OCI-LY7 (cell line): ENCODE results near the gene GBF1. TPM values are rescaled to one million over a fixed set of nuclear protein-coding genes. Genes with fewer than 3 reads are reported as not detected.

ENCODE experiments used
- BruUV-seq: library from RNA; stranded (reverse); fragments of 400-500 nt; replicated peaks from 2 replicates; lab custom pipeline; 2021; lab: Mats Ljungman, UMichigan
- CTCF ChIA-PET: fragments of 300-600 bp; sonication (Branson Sonifier 250); formaldehyde crosslinking; loops from one replicate; lab custom pipeline; 2022; ENCODE audit warnings: antibody characterized with exemption; ENCODE audit not compliant: unreplicated experiment; lab: Charles Lee
- POLR2A ChIA-PET: fragments of 300-600 bp; sonication (Branson Sonifier 250); formaldehyde crosslinking; loops from one replicate; lab custom pipeline; 2022; ENCODE audit warnings: antibody characterized with exemption; lab: Charles Lee
- DNase-seq: peaks from one replicate; pipeline ENCODE4 v3.0.0-alpha.2; 2015; ENCODE audit warnings: low spot score
- H2AFZ ChIP-seq: fragments of 200-600 bp; sonication (generic), shearing (Covaris generic); 2 replicates; pipeline ENCODE4 v1.6.1; 2014; ENCODE audit warnings: mild to moderate bottlenecking, antibody characterized with exemption, low read length, moderate library complexity
- H3K27ac ChIP-seq: fragments of 200-600 bp; sonication (generic); 2 replicates; pipeline ENCODE4 v1.5.1; 2014; ENCODE audit warnings: mixed run types, low read depth, mild to moderate bottlenecking, moderate library complexity, low read length, inconsistent platforms; ENCODE audit not compliant: poor library complexity, severe bottlenecking
- H3K36me3 ChIP-seq: fragments of 200-600 bp; sonication (generic); 2 replicates; pipeline ENCODE4 v1.6.1; 2014; ENCODE audit warnings: mild to moderate bottlenecking, antibody characterized with exemption, low read length, moderate library complexity, mixed read lengths; ENCODE audit not compliant: insufficient read depth
- H3K4me1 ChIP-seq: fragments of 200-600 bp; sonication (generic); 2 replicates; pipeline ENCODE4 v1.5.1; 2014; ENCODE audit warnings: mild to moderate bottlenecking, low read length; ENCODE audit not compliant: insufficient read depth, poor library complexity, severe bottlenecking
- H3K4me2 ChIP-seq: fragments of 200-600 bp; sonication (generic); 2 replicates; pipeline ENCODE4 v1.6.1; 2014; ENCODE audit warnings: mild to moderate bottlenecking, low read length
- H3K4me3 ChIP-seq: fragments of 200-600 bp; sonication (generic); 2 replicates; pipeline ENCODE4 v1.5.1; 2014; ENCODE audit warnings: mild to moderate bottlenecking, low read depth, low read length; ENCODE audit not compliant: poor library complexity, severe bottlenecking
- H3K79me2 ChIP-seq: fragments of 200-600 bp; sonication (generic); 2 replicates; pipeline ENCODE4 v1.6.1; 2016; ENCODE audit warnings: low read depth, mild to moderate bottlenecking, low read length, moderate library complexity, mixed read lengths; ENCODE audit not compliant: insufficient read depth
- H3K9me2 ChIP-seq: fragments of 200-600 bp; sonication (generic); 2 replicates; pipeline ENCODE4 v1.6.1; 2016; ENCODE audit warnings: mild to moderate bottlenecking, low read length, mixed read lengths; ENCODE audit not compliant: insufficient read depth
- H3K9me3 ChIP-seq: fragments of 200-600 bp; sonication (generic); 2 replicates; pipeline ENCODE4 v1.6.1; 2014; ENCODE audit warnings: mild to moderate bottlenecking, mixed run types, low read length, mixed read lengths
- H4K20me1 ChIP-seq: fragments of 200-600 bp; sonication (generic); 2 replicates; pipeline ENCODE4 v1.6.1; 2014; ENCODE audit warnings: mild to moderate bottlenecking, antibody characterized with exemption, low read length, moderate library complexity, mixed read lengths; ENCODE audit not compliant: insufficient read depth
- EZH2phosphoT487 ChIP-seq: fragments of 200-600 bp; sonication (generic); IDR thresholded peaks from 2 replicates; pipeline ENCODE4 v1.6.1; 2018; ENCODE audit warnings: low read depth, borderline replicate concordance, mild to moderate bottlenecking, mixed run types, antibody characterized with exemption, low read length, moderate library complexity, mixed read lengths
- intact Hi-C: fragments of 100-400 bp; cut with micrococcal nuclease; formaldehyde crosslinking; loops from one replicate; pipeline ENCODE4 v1.10.0; 2022; ENCODE audit not compliant: unreplicated experiment
- total RNA-seq, 2 experiments: library from RNA; depleted of rRNA in 1 of 2; stranded (reverse); fragments of >200 nt in 1 of 2; shearing (Covaris generic) in 1 of 2; gene quantifications; 2 replicates each; pipeline ENCODE4 v1.2.3, GENCODE V29; 2014 to 2022
- TF ChIP-seq, protein P1 (sequence below): fragments of 200-600 bp; sonication (generic); conservative IDR thresholded peaks from 2 replicates; pipeline ENCODE4 v1.5.1; 2014; ENCODE audit warnings: mild to moderate bottlenecking, antibody characterized with exemption, low read length, moderate library complexity, mixed read lengths

The GBF1 gene
- total RNA-seq, 2 experiments from 2014 or later, result 17.8 to 33.4 TPM

DNA sequence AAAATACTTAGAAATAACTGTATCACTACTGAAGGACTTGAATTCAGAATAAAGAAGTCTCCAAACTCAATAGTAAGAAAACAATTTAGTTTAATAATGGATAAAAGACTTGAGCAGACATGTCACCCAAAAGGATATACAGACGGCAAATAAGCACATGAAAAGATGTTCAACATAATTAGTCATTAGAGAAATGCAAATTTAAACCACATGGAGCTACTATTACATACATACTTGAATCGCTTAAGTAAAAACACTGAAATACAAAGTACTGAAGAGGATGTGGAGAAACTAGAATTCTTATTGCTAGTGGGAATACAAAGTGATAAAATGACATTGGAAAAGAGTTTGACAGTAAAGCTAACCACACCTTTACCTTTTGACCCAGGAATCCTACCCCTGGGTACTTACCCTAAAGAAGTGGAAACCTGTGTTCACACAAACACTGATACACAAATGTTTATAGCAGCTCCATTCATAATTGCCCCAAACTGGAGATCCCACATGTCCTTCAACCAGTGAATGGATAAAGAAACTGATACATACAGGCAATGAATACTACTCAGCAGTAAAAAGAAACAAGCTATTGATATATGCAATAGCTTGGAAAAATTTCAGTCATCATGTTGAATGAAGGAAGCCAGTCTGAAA lies 95.8 kb downstream of the GBF1 start:
- Histone ChIP-seq H3K4me2 (no peak overlapping the region), H4K20me1 (no peaks in the 10 kb centered on the region), H3K79me2 (no peaks in the 10 kb centered on the region), H3K9me3 (no peaks in the 10 kb centered on the region), H3K36me3 (peaks cover 5% of the 10 kb centered on the region), H3K4me3 (no peak overlapping the region), H3K4me1 (no peaks in the 10 kb centered on the region), H3K9me2 (no peaks in the 10 kb centered on the region), H2AFZ (no peak overlapping the region), H3K27ac (no peak overlapping the region)
- POLR2A ChIA-PET, result interaction anchor here (0.8 to 1.1 kb wide), 2 partner anchors 117 to 129 kb away, joined by 3 read pairs; no protein-coding TSS in a partner anchor
- no TSS peak for BruUV-seq
- intact Hi-C loops, result no loop called here
- CTCF ChIA-PET, result no interaction called here
- TF ChIP-seq EZH2phosphoT487, result no peak
- TF ChIP-seq, protein P1, sequence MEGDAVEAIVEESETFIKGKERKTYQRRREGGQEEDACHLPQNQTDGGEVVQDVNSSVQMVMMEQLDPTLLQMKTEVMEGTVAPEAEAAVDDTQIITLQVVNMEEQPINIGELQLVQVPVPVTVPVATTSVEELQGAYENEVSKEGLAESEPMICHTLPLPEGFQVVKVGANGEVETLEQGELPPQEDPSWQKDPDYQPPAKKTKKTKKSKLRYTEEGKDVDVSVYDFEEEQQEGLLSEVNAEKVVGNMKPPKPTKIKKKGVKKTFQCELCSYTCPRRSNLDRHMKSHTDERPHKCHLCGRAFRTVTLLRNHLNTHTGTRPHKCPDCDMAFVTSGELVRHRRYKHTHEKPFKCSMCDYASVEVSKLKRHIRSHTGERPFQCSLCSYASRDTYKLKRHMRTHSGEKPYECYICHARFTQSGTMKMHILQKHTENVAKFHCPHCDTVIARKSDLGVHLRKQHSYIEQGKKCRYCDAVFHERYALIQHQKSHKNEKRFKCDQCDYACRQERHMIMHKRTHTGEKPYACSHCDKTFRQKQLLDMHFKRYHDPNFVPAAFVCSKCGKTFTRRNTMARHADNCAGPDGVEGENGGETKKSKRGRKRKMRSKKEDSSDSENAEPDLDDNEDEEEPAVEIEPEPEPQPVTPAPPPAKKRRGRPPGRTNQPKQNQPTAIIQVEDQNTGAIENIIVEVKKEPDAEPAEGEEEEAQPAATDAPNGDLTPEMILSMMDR, result no peak
- DNase-seq, result no peak

DNA sequence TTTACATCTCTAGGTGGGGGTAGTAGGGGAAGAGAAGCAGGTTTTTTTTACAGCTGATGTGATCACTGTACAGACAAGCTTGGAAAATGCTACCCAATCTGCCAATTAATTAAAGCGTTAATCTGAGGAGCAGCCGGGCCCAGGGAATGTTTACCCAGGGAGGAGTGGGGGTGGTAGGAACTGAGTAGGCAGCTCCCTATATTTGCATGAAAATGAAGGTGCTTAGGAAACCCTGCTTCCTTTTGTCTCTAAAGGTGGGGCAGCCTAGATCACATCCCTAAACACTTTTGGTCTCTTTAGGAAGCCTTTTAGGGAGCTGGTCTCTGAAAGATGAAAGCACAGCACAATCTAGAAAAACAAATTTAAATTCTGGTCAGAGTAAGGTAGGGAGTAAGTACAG lies 97.1 kb downstream of the GBF1 start:
- CTCF ChIA-PET, result no interaction called here

More for the DNA sequence above, 97.1 kb downstream of the GBF1 start:
- BruUV-seq, result no TSS peak
- no peak for DNase-seq
- Histone ChIP-seq H3K4me2 (no peak overlapping the region), H3K4me1 (no peaks in the 10 kb centered on the region), H3K9me2 (no peaks in the 10 kb centered on the region), H3K4me3 (no peak overlapping the region), H4K20me1 (no peaks in the 10 kb centered on the region), H3K36me3 (peaks cover 7% of the 10 kb centered on the region), H3K9me3 (no peaks in the 10 kb centered on the region), H3K27ac (no peak overlapping the region), H3K79me2 (no peaks in the 10 kb centered on the region), H2AFZ (no peak overlapping the region)
- POLR2A ChIA-PET, result interaction anchor here (0.6 to 1.3 kb wide), 3 partner anchors 33 to 410 kb away, joined by 3 to 4 read pairs (median 3); partner anchors contain the start of gene GBF1
- intact Hi-C loops, result no loop called here
- TF ChIP-seq EZH2phosphoT487, result no peak
- TF ChIP-seq, protein P1, result no peak
